ENCODE data around the gene ZSCAN25. TPM values are rescaled to one million over a fixed set of nuclear protein-coding genes. Genes with fewer than 3 reads are reported as not detected.

ZSCAN25 gene
- total and polyA plus RNA-seq, 3 donors from 2014 or later: 14.1 to 36.0 (median 31.0) TPM

DNA sequence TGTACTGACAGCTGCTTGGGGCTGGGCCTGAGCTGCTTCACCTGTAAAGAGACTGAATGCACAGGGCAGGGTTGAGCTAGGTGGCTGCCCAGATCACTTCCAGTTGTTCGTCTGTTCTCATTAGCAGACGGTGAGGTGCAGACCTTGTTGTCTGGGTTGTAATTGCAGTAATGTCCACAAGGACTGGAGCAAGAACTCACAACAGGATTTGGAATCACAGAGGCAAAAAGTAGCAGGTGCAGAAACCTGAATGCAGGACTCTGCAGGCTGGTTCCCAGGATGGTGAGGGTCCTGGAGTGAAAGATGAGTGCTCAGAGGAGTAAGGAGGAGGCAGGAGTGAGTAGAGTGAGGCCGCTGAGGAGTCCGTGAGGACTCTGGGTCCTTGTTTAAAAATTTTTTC is 9.2 kb downstream of the ZSCAN25 start:
- DNase-seq: no peak
- H3K9me3 ChIP-seq: no peaks in the 10 kb centered on the region
- intact Hi-C loops (cut with DNase I; ENCODE audit: low total_unique reads): no loop called here
- no peak overlapping the region for H3K27ac ChIP-seq
- no peak overlapping the region for H3K4me3 ChIP-seq
- no peaks in the 10 kb centered on the region for H3K36me3 ChIP-seq (ENCODE audit: low read depth, missing control alignments)
- no peaks in the 10 kb centered on the region for H3K27me3 ChIP-seq
- TF ChIP-seq, protein P1, sequence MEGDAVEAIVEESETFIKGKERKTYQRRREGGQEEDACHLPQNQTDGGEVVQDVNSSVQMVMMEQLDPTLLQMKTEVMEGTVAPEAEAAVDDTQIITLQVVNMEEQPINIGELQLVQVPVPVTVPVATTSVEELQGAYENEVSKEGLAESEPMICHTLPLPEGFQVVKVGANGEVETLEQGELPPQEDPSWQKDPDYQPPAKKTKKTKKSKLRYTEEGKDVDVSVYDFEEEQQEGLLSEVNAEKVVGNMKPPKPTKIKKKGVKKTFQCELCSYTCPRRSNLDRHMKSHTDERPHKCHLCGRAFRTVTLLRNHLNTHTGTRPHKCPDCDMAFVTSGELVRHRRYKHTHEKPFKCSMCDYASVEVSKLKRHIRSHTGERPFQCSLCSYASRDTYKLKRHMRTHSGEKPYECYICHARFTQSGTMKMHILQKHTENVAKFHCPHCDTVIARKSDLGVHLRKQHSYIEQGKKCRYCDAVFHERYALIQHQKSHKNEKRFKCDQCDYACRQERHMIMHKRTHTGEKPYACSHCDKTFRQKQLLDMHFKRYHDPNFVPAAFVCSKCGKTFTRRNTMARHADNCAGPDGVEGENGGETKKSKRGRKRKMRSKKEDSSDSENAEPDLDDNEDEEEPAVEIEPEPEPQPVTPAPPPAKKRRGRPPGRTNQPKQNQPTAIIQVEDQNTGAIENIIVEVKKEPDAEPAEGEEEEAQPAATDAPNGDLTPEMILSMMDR (IDR thresholded peaks at IDR 0.05): no peak
- 91 to 92% methylated on average over 4 of the region's 4 CpGs for WGBS, 2 donors
- H3K4me1 ChIP-seq: no peaks in the 10 kb centered on the region

DNA sequence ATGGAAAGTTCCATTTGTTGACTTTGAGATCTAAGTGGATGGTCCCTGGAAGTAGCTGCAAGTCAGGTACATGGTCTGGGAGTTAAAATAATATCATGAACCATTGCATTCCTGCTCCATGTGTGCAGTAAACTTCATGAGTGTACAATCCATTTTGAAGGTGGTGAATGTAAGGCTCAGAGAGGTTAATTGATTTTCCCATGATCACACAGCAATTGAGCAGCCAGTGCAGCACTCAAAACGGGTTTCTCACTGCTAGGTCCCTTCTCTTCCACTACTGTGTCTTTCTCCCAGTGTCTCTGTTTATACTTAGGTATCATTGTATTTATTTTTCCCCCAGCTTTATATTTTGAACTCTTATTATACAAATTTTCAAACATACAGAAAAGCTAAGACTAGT is 9.9 kb downstream of the ZSCAN25 start:
- no peak for DNase-seq
- Histone ChIP-seq H3K4me3 (no peak overlapping the region), H3K27ac (no peak overlapping the region), H3K36me3 (ENCODE audit: low read depth, missing control alignments) (no peaks in the 10 kb centered on the region), H3K27me3 (no peaks in the 10 kb centered on the region), H3K9me3 (no peaks in the 10 kb centered on the region), H3K4me1 (no peaks in the 10 kb centered on the region)
- no peak for TF ChIP-seq POLR2A (IDR thresholded peaks at IDR 0.05)
- TF ChIP-seq, protein P1 (IDR thresholded peaks at IDR 0.05): no peak
- intact Hi-C loops (cut with DNase I; ENCODE audit: low total_unique reads): no loop called here
- 88 to 92% methylated on average over 1 of the region's 1 CpG for WGBS, 2 donors

DNA sequence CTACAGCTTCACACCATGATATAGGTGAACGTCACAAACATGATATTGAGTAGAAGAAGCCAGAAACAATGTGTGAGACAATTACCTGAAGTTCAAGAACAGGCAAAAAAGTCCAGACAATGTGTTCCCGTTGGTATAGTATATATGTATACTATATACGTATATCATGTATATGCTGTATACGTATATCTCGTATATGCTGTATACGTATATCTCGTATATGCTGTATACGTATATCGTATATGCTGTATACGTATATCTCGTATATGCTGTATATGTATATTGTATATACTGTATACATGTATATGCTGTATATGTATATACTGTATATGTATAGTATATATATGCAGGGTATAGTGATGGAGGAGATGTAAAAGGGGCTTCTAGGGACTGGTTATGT is 10.8 kb downstream of the ZSCAN25 start:
- Histone ChIP-seq H3K36me3 (ENCODE audit: low read depth, missing control alignments) (no peaks in the 10 kb centered on the region), H3K4me1 (no peaks in the 10 kb centered on the region), H3K4me3 (no peak overlapping the region), H3K27ac (no peak overlapping the region), H3K27me3 (no peaks in the 10 kb centered on the region), H3K9me3 (no peaks in the 10 kb centered on the region)
- no peak for DNase-seq
- 93 to 95% methylated on average over 11 of the region's 11 CpGs for WGBS, 2 donors
- intact Hi-C loops (cut with DNase I; ENCODE audit: low total_unique reads): no loop called here
- TF ChIP-seq, protein P1 (IDR thresholded peaks at IDR 0.05): no peak
- no peak for TF ChIP-seq POLR2A (IDR thresholded peaks at IDR 0.05)

DNA sequence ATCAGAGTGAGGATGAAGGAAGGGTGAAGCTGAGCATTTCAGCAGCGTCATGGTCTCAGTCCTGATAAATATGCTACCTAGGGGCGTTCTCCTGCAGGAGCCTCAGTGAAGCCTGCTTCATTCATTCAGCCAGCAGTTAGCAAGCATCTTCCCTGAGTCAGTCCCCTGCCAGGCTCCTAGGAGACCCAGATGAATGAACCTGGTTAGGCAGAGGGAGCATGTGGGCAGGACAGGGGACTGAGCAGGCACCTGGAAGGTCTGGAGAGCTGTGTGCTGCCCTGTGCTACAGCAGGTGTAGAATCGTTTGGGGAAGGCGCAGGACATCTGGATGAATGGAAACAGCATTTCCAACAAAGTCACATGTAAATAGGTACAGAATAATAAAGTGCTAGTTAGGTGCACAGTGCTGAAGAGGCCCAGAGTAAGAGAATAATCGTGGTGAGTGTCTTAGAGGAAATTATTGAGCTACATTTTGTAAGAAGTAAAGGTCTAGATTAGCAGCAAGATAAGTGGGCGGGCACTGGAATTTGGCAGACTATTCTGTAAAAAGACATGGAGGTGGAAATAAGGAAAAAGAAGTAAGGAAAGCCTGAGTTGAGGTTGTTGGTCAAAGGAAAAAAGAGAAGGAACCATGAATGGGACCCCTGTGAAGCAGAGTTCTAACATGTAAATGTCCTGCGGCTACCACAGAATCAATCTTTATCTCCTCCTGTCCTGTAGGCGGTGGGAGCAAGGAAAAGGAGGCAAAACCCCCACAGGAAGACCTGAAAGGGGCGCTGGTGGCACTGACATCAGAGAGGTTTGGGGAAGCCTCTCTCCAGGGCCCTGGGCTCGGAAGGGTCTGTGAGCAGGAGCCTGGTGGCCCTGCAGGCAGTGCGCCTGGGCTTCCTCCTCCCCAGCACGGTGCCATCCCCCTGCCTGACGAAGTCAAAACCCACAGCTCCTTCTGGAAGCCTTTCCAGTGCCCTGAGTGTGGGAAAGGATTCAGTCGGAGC is 12.0 kb downstream of the ZSCAN25 start:
- Histone ChIP-seq H3K9me3 (no peaks in the 10 kb centered on the region), H3K27me3 (no peaks in the 10 kb centered on the region), H3K27ac (no peak overlapping the region), H3K36me3 (ENCODE audit: low read depth, missing control alignments) (no peaks in the 10 kb centered on the region), H3K4me3 (no peak overlapping the region), H3K4me1 (no peaks in the 10 kb centered on the region)
- intact Hi-C loops (cut with DNase I; ENCODE audit: low total_unique reads): no loop called here
- 79 to 86% methylated on average over 14 of the region's 14 CpGs for WGBS, 2 donors
- no peak for DNase-seq
- TF ChIP-seq, protein P1 (IDR thresholded peaks at IDR 0.05): no peak
- no peak for TF ChIP-seq POLR2A (IDR thresholded peaks at IDR 0.05)

All from testis (tissue), 3 donors.